H1 (cell line): ENCODE measurements around the gene UBL4B. TPM values are rescaled to one million over a fixed set of nuclear protein-coding genes. Genes with fewer than 3 reads are reported as not detected.

Source experiments
- CTCF ChIA-PET: fragments of 300-600 bp; sonication (Branson Sonifier 250); formaldehyde crosslinking; loops from one replicate; lab custom pipeline; 2021; ENCODE audit not compliant: partially characterized antibody; lab: Charles Lee
- POLR2A ChIA-PET: fragments of 300-600 bp; sonication (Branson Sonifier 250); formaldehyde crosslinking; loops from one replicate; lab custom pipeline; 2021; ENCODE audit warnings: inconsistent platforms; ENCODE audit not compliant: partially characterized antibody; lab: Charles Lee
- DNase-seq, 2 experiments: peaks; one replicate each; pipeline versions ENCODE4 v3.0.0 to v3.0.0-alpha.2; 2010 to 2022; ENCODE audit warnings: low spot score in 2 of 2, low read depth in 1 of 2, mixed read lengths in 1 of 2
- FAIRE-seq: peaks from 2 replicates; lab custom pipeline; 2011; peaks lifted over from hg19 to GRCh38; lab: Jason Lieb, UNC
- H2AFZ ChIP-seq: 2 replicates; pipeline ENCODE4 v1.8.1; 2012; ENCODE audit warnings: low read length, inconsistent platforms
- H2AK5ac ChIP-seq: 2 replicates; pipeline ENCODE4 v1.6.1; 2013; ENCODE audit warnings: low read depth, low read length
- H2BK120ac ChIP-seq: replicated peaks from 2 replicates; pipeline ENCODE3; 2013; ENCODE audit warnings: low read depth, low read length, inconsistent platforms
- H2BK12ac ChIP-seq: 2 replicates; pipeline ENCODE4 v1.6.1; 2013; ENCODE audit warnings: low read depth, low read length
- H2BK15ac ChIP-seq: 2 replicates; pipeline ENCODE4 v1.6.1; 2013; ENCODE audit warnings: low read length
- H2BK20ac ChIP-seq: 2 replicates; pipeline ENCODE4 v1.6.1; 2013; ENCODE audit warnings: low read length
- H2BK5ac ChIP-seq: 2 replicates; pipeline ENCODE4 v1.6.1; 2013; ENCODE audit warnings: low read depth, low read length
- H3K14ac ChIP-seq: 2 replicates; pipeline ENCODE4 v1.6.1; 2013; ENCODE audit warnings: inconsistent platforms; ENCODE audit not compliant: insufficient read length
- H3K18ac ChIP-seq: 2 replicates; pipeline ENCODE4 v1.6.1; 2013; ENCODE audit warnings: low read length; ENCODE audit errors: extremely low read depth
- H3K23ac ChIP-seq: 2 replicates; pipeline ENCODE4 v1.6.1; 2013; ENCODE audit warnings: inconsistent platforms; ENCODE audit not compliant: insufficient read length
- H3K23me2 ChIP-seq: 2 replicates; pipeline ENCODE4 v1.6.1; 2013; ENCODE audit warnings: low read depth, low read length
- H3K27ac ChIP-seq: 2 replicates; pipeline ENCODE4 v1.6.1; 2011; ENCODE audit warnings: low read depth, low read length, inconsistent platforms
- H3K27me3 ChIP-seq, 4 experiments: replicated peaks in 1 of 4; 1 replicate in 1 of 4; 2 replicates in 3 of 4; pipeline versions ENCODE4 v1.6.1 to v1.8.1; 2011 to 2013; ENCODE audit warnings: low read length in 3 of 4, mild to moderate bottlenecking in 3 of 4, inconsistent platforms in 2 of 4, mixed read lengths in 2 of 4, moderate library complexity in 1 of 4; ENCODE audit not compliant: control insufficient read depth in 3 of 4, insufficient read depth in 3 of 4; ENCODE audit errors: extremely low read depth in 1 of 4
- H3K36me3 ChIP-seq, 4 experiments: 2 replicates each; pipeline versions ENCODE4 v1.6.1 to v1.8.1; 2011 to 2013; ENCODE audit warnings: mild to moderate bottlenecking in 4 of 4, low read length in 3 of 4, moderate library complexity in 2 of 4, control low read depth in 1 of 4, inconsistent platforms in 1 of 4; ENCODE audit not compliant: insufficient read depth in 4 of 4, control insufficient read depth in 2 of 4
- H3K4ac ChIP-seq: replicated peaks from 2 replicates; pipeline ENCODE3; 2013; ENCODE audit warnings: low read length, low read depth, mixed read lengths, inconsistent platforms; ENCODE audit not compliant: insufficient read length
- H3K4me1 ChIP-seq, 4 experiments: replicated peaks in 1 of 4; 1 replicate in 1 of 4; 2 replicates in 3 of 4; pipeline versions ENCODE4 v1.6.1 to v1.8.1; 2011 to 2013; ENCODE audit warnings: low read length in 3 of 4, inconsistent platforms in 2 of 4, mixed read lengths in 1 of 4; ENCODE audit not compliant: insufficient read depth in 4 of 4, control insufficient read depth in 3 of 4
- H3K4me2 ChIP-seq, 2 experiments: 2 replicates each; pipeline versions ENCODE4 v1.6.1 to v1.8.1; 2011 to 2013; ENCODE audit warnings: low read depth in 2 of 2, low read length in 2 of 2, control low read depth in 1 of 2, inconsistent platforms in 1 of 2, mild to moderate bottlenecking in 1 of 2; ENCODE audit not compliant: insufficient read depth in 1 of 2
- H3K4me3 ChIP-seq, 4 experiments: fragments of 200-600, 300-600 bp in 1 of 4; sonication (generic), shearing (Covaris generic), sonication (Bioruptor Twin) in 1 of 4; 2 replicates each; pipeline versions ENCODE4 v1.5.1 to v1.8.1; 2011 to 2016; ENCODE audit warnings: low read length in 4 of 4, low read depth in 3 of 4, control low read depth in 2 of 4, inconsistent platforms in 2 of 4, mild to moderate bottlenecking in 2 of 4, mixed read lengths in 1 of 4, moderate library complexity in 1 of 4; ENCODE audit not compliant: insufficient read depth in 2 of 4; ENCODE audit errors: extremely low read depth in 1 of 4
- H3K56ac ChIP-seq: replicated peaks from 2 replicates; pipeline ENCODE3; 2013; ENCODE audit warnings: low read depth, mild to moderate bottlenecking, mixed read lengths, low read length, inconsistent platforms; ENCODE audit not compliant: insufficient read length
- H3K79me1 ChIP-seq: 2 replicates; pipeline ENCODE4 v1.6.1; 2013; ENCODE audit warnings: low read depth, low read length, control low read depth
- H3K79me2 ChIP-seq, 2 experiments: 2 replicates each; pipeline versions ENCODE4 v1.6.1 to v1.8.1; 2012 to 2013; ENCODE audit warnings: low read length in 2 of 2, mild to moderate bottlenecking in 2 of 2, inconsistent platforms in 1 of 2; ENCODE audit not compliant: insufficient read depth in 2 of 2, control insufficient read depth in 1 of 2
- H3K9ac ChIP-seq, 4 experiments: replicated peaks in 1 of 4; 1 replicate in 1 of 4; 2 replicates in 3 of 4; pipeline versions ENCODE4 v1.6.1 to v1.8.1; 2011 to 2013; ENCODE audit warnings: low read depth in 3 of 4, low read length in 3 of 4, control low read depth in 2 of 4, mild to moderate bottlenecking in 2 of 4, moderate library complexity in 2 of 4, inconsistent platforms in 1 of 4; ENCODE audit errors: extremely low read depth in 1 of 4
- H3K9me3 ChIP-seq, 2 experiments: 2 replicates each; pipeline versions ENCODE4 v1.6.1 to v1.8.1; 2012 to 2013; ENCODE audit warnings: mild to moderate bottlenecking in 2 of 2, moderate library complexity in 2 of 2, control low read depth in 1 of 2, inconsistent platforms in 1 of 2, low read depth in 1 of 2, low read length in 1 of 2, mixed read lengths in 1 of 2; ENCODE audit not compliant: insufficient read depth in 2 of 2
- H4K20me1 ChIP-seq, 2 experiments: replicated peaks in 1 of 2; 2 replicates each; pipeline versions ENCODE3 to v1.8.1; 2011 to 2013; ENCODE audit warnings: inconsistent platforms in 2 of 2, low read length in 2 of 2, mild to moderate bottlenecking in 1 of 2; ENCODE audit not compliant: insufficient read depth in 2 of 2, control insufficient read depth in 1 of 2
- H4K5ac ChIP-seq: 2 replicates; pipeline ENCODE4 v1.6.1; 2013; ENCODE audit warnings: low read length, low read depth, mixed read lengths, inconsistent platforms; ENCODE audit not compliant: insufficient read length
- H4K8ac ChIP-seq: 2 replicates; pipeline ENCODE4 v1.8.0; 2013; ENCODE audit warnings: mild to moderate bottlenecking, moderate library complexity, low read length, inconsistent platforms; ENCODE audit not compliant: insufficient read depth; ENCODE audit errors: extremely low read depth
- H4K91ac ChIP-seq: replicated peaks from 2 replicates; pipeline ENCODE3; 2013; ENCODE audit warnings: low read length, mixed read lengths, inconsistent platforms; ENCODE audit not compliant: insufficient read length
- SIRT6 ChIP-seq: IDR thresholded peaks from one replicate; pipeline ENCODE4 v1.7.1; 2012; ENCODE audit warnings: low read length, inconsistent platforms
- ZNF274 ChIP-seq: IDR thresholded peaks from 2 replicates; pipeline ENCODE4 v1.7.0; 2012; ENCODE audit warnings: low read length, borderline replicate concordance; ENCODE audit errors: extremely low read depth
- polyA plus RNA-seq, 7 experiments: library from polyadenylated mRNA; depleted of rRNA in 3 of 7; stranded (reverse) in 5 of 7; unstranded in 2 of 7; fragments of >200 nt in 5 of 7; fragments of 200-250 nt in 2 of 7; gene quantifications; 1 replicate in 5 of 7; 2 replicates in 1 of 7; 4 replicates in 1 of 7; pipeline versions ENCODE4 v1.2.1 to v1.2.3, GENCODE V29; 2011 to 2013; ENCODE audit warnings: missing spikeins in 2 of 7, mixed read lengths in 2 of 7
- total RNA-seq: library from RNA; stranded (reverse); fragmentation: NEBNext Ultra II Directional; extraction: Animal tissue kit (Norgen Biotek cat#: 25700); gene quantifications from 2 replicates; pipeline ENCODE4 v1.2.1, GENCODE V29; 2021

Gene UBL4B
- total and polyA plus RNA-seq, 2 of the 8 experiments (the other 6 are each of a cell fraction or from before 2014, with no cell fraction given), result 0.11 TPM; not detected in 1

DNA sequence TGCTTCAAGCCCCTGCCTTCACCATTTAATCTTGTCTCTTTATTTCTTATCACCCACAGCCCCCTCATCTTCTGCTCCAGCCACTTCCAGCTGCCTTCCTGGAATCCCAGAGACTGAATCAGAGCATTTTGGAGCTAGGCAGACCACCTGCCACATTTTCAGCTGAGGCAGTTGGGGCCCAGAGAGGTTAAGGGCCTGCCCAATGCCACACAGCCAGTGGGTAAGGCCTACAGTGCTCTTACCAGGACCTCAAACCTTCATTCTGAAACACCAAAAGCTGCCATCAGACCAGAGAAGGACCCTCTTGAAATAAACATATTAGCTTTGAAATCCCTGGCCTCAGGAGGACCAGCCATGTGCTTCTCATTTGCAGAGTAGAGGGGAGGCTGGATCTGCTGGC is 20.4 kb downstream of the UBL4B start:
- no peak overlapping the region for H2BK5ac ChIP-seq
- TF ChIP-seq ZNF274 (no peak), SIRT6 (no peak)

More for the DNA sequence above, 20.4 kb downstream of the UBL4B start:
- no peak for DNase-seq
- no peak overlapping the region for H3K4me3 ChIP-seq
- no peak overlapping the region for H3K9ac ChIP-seq
- no peak overlapping the region for H3K27ac ChIP-seq
- no peak overlapping the region for H3K56ac ChIP-seq
- no peak overlapping the region for H2AK5ac ChIP-seq
- no peak overlapping the region for H2BK12ac ChIP-seq
- no peak overlapping the region for H4K8ac ChIP-seq
- H3K4me2 ChIP-seq, result no peak overlapping the region
- peaks cover 2 to 12% (median 9%) of the 10 kb centered on the region in 4 experiments; a peak in 5 of 7 replicates for H3K27me3 ChIP-seq
- H3K4ac ChIP-seq, result no peak overlapping the region
- no peaks in the 10 kb centered on the region for H3K36me3 ChIP-seq
- no peak for FAIRE-seq
- no peak overlapping the region for H3K18ac ChIP-seq
- H2AFZ ChIP-seq, result no peak overlapping the region
- no peak overlapping the region for H3K23ac ChIP-seq
- ChIA-PET CTCF (interaction anchor here (0.6 to 1.9 kb wide), 11 partner anchors 12 to 332 kb away, joined by 3 to 12 read pairs (median 4); partner anchors contain the start of gene SLC6A17), POLR2A (interaction anchor here (1.0 kb wide), 1 partner anchor 32 kb away, joined by 3 read pairs; no protein-coding TSS in a partner anchor)
- no peak overlapping the region for H2BK120ac ChIP-seq
- H3K23me2 ChIP-seq, result peaks cover 2% of the 10 kb centered on the region; the same call in 1 of the 2 replicates
- H2BK15ac ChIP-seq, result no peak overlapping the region
- H4K91ac ChIP-seq, result no peak overlapping the region
- H3K79me2 ChIP-seq, result no peaks in the 10 kb centered on the region
- H3K79me1 ChIP-seq, result no peaks in the 10 kb centered on the region
- peaks cover 12 to 27% (median 20%) of the 10 kb centered on the region in 4 experiments for H3K4me1 ChIP-seq
- no peaks in the 10 kb centered on the region for H4K20me1 ChIP-seq
- H4K5ac ChIP-seq, result no peak overlapping the region
- no peak overlapping the region for H3K14ac ChIP-seq
- H2BK20ac ChIP-seq, result no peak overlapping the region
- no peaks in the 10 kb centered on the region for H3K9me3 ChIP-seq
